ENCODE data around the gene SLC25A45. TPM values are rescaled to one million over a fixed set of nuclear protein-coding genes. Genes with fewer than 3 reads are reported as not detected.

SLC25A45 gene
- total RNA-seq, 1 donor from 2014 or later: 12.3 TPM

DNA sequence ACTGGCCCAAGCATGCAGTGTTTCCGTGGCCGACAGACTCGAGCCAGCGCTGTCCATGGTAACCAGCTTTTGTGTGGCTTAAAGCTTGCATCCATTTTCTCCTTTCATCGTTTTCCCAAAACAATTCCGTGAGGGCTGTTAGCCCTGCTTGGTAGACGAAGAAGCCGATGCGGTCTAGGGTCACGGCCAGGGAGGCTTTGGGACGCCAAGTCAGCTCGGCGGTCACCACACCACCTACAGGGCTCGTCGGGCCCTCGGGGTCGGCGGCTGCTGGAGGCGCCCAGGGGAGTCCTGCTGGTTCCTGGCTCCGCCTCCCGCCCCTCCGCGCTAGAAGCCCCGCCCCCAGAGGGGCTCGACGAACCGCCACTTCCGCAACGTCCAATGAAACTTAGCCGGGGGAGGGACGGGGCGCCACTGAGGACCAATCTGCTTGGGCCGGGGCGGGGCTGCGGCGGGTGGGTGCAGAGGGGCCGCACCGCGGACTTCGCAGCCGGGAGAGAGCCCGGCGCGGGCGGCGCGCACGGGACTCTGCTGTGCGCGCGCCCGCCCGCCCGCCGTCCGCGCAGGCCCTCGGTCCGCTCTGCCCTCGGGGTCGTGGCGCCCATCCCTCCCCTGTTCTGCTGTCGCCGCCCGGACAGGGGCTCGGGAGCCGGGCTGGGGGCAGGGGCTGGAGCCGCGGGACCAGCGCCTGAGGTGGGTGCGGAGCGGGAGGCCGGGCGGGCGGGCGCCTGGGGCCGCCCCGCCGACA is 28.0 kb downstream of the SLC25A45 start, which contains the start of gene TIGD3:
TSS of gene TIGD3 (plus strand) at position 487 of the 748 bp plus-strand sequence. CDS start 1,058 bp downstream, outside the sequence.
- CTCF ChIA-PET: interaction anchor here (0.6 to 2.9 kb wide), 2 partner anchors 25 to 133 kb away, joined by 3 to 9 read pairs; no protein-coding TSS in a partner anchor
- Mint-ChIP-seq H3K4me1 (peaks cover 23% of the 10 kb centered on the region), H3K9me3 (no peaks in the 10 kb centered on the region), H3K4me3 (peak within 1 kb of the TSS; percentile 91), H3K36me3 (ENCODE audit: low read depth) (peaks cover 28% of the 10 kb centered on the region), H3K27me3 (no peaks in the 10 kb centered on the region), H3K27ac (peak within 1 kb of the TSS; percentile 83)
- peak; percentile 97 for ATAC-seq (ENCODE audit: low read depth)
- DNase-seq: peak; percentile 96
- intact Hi-C loops (cut with micrococcal nuclease): loop anchor here (1.0 to 2.0 kb wide), 4 partner anchors 21 to 261 kb away; partner anchors contain the start of genes DPF2, PCNX3 and SLC25A45
- TF ChIP-seq, protein P1, sequence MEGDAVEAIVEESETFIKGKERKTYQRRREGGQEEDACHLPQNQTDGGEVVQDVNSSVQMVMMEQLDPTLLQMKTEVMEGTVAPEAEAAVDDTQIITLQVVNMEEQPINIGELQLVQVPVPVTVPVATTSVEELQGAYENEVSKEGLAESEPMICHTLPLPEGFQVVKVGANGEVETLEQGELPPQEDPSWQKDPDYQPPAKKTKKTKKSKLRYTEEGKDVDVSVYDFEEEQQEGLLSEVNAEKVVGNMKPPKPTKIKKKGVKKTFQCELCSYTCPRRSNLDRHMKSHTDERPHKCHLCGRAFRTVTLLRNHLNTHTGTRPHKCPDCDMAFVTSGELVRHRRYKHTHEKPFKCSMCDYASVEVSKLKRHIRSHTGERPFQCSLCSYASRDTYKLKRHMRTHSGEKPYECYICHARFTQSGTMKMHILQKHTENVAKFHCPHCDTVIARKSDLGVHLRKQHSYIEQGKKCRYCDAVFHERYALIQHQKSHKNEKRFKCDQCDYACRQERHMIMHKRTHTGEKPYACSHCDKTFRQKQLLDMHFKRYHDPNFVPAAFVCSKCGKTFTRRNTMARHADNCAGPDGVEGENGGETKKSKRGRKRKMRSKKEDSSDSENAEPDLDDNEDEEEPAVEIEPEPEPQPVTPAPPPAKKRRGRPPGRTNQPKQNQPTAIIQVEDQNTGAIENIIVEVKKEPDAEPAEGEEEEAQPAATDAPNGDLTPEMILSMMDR (IDR thresholded peaks at IDR 0.05): no peak
- POLR2A ChIA-PET: interaction anchor here (0.8 to 1.8 kb wide), 4 partner anchors 16 to 154 kb away, joined by 3 to 16 read pairs (median 6); partner anchors contain the start of gene DPF2

DNA sequence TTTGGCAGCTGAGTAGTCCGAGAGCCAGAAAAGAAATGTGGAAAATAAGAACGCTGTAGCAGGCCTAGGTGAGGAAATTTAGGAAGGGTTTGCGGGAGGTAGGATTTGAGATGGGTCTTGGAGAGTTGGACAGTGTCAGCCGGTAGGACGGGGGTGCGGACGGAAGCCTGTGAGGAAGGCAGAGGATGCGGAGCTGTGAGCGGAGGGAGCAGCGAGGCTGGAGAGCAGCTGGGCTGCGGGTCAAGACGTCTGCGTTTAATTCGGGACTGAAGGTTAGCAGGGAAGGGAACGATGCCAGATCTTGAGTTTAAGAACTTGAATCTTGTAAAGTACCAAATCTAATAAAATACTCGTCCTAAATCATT is 28.6 kb downstream of the SLC25A45 start:
- no peaks in the 10 kb centered on the region for H3K9me3 Mint-ChIP-seq
- TF ChIP-seq, protein P1 (IDR thresholded peaks at IDR 0.05): no peak
- peak overlapping the region; percentile 63 for H3K27ac Mint-ChIP-seq
- H3K4me1 Mint-ChIP-seq: peaks cover 23% of the 10 kb centered on the region
- DNase-seq (no peak), ATAC-seq (ENCODE audit: low read depth) (no peak)
- intact Hi-C loops (cut with micrococcal nuclease): loop anchor here (1.0 to 2.0 kb wide), 4 partner anchors 21 to 261 kb away; partner anchors contain the start of genes DPF2, PCNX3 and SLC25A45
- peak overlapping the region; percentile 76 for H3K4me3 Mint-ChIP-seq
- H3K36me3 Mint-ChIP-seq (ENCODE audit: low read depth): peaks cover 33% of the 10 kb centered on the region
- no peaks in the 10 kb centered on the region for H3K27me3 Mint-ChIP-seq
- CTCF ChIA-PET: interaction anchor here (0.6 to 2.9 kb wide), 3 partner anchors 24 to 506 kb away, joined by 3 to 9 read pairs (median 3); no protein-coding TSS in a partner anchor
- POLR2A ChIA-PET: interaction anchor here (0.8 to 1.8 kb wide), 4 partner anchors 16 to 155 kb away, joined by 3 to 16 read pairs (median 6); partner anchors contain the start of gene DPF2

DNA sequence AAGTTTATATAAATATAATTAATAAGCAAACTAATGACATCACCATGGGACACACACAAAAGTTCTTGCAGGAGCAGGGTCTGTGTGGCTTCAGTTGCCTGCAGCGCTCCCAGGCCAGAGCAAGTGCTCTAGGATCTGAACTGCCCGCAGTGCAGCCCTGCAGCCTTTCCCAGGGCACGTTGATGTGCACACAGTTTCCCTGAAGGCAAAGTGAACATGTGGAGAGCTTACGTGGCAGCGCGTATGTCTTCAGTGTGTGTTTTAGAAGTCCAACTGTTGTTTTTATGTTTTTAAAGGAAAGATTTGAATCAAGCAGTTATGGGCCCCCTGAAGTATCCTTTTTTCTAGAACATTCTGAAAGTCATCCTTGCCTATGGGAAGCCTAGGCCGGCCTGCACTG is 29.1 kb downstream of the SLC25A45 start:
- H3K4me3 Mint-ChIP-seq: peak overlapping the region; percentile 76
- CTCF ChIA-PET: interaction anchor here (0.7 to 2.9 kb wide), 3 partner anchors 23 to 506 kb away, joined by 3 to 9 read pairs (median 3); no protein-coding TSS in a partner anchor
- intact Hi-C loops (cut with micrococcal nuclease): no loop called here

DNA sequence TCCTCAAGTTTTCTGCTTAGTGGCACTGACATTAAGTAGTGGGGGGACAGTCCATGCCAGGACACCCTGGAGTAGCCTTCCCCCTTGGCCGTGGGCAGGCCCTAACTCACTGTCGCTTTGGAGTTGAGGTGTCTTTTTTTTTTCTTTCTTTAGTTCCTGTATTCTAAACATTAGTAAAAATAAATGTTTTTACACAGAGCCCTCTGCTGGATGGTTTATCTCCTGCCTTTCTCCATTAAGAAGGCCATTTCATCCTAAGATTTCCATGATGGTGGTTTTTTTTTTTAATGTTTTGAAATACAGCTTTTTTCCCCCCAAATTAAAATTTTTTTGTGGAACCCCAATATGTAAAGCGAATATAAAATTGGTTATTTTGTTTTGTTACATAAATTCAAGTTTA is 29.7 kb downstream of the SLC25A45 start:
- ChIA-PET CTCF (interaction anchor here (0.7 to 2.9 kb wide), 3 partner anchors 23 to 505 kb away, joined by 3 to 9 read pairs (median 3); no protein-coding TSS in a partner anchor), POLR2A (interaction anchor here (1.0 to 1.8 kb wide), 5 partner anchors 14 to 26 kb away, joined by 3 to 7 read pairs (median 5); partner anchors contain the start of gene DPF2)
- peaks cover 23% of the 10 kb centered on the region for H3K4me1 Mint-ChIP-seq
- intact Hi-C loops (cut with micrococcal nuclease): no loop called here
- ATAC-seq (ENCODE audit: low read depth) (no peak), DNase-seq (no peak)
- H3K27ac Mint-ChIP-seq: peak overlapping the region; percentile 30
- TF ChIP-seq, protein P1 (IDR thresholded peaks at IDR 0.05): no peak
- H3K36me3 Mint-ChIP-seq (ENCODE audit: low read depth): peaks cover 44% of the 10 kb centered on the region
- H3K9me3 Mint-ChIP-seq: no peaks in the 10 kb centered on the region
- no peaks in the 10 kb centered on the region for H3K27me3 Mint-ChIP-seq
- H3K4me3 Mint-ChIP-seq: no peak overlapping the region

More for the DNA sequence above, 29.1 kb downstream of the SLC25A45 start:
- DNase-seq (no peak), ATAC-seq (ENCODE audit: low read depth) (no peak)
- H3K36me3 Mint-ChIP-seq (ENCODE audit: low read depth): peaks cover 38% of the 10 kb centered on the region
- no peak overlapping the region for H3K27ac Mint-ChIP-seq
- POLR2A ChIA-PET: interaction anchor here (0.8 to 1.8 kb wide), 4 partner anchors 15 to 155 kb away, joined by 3 to 7 read pairs (median 4); no protein-coding TSS in a partner anchor
- peaks cover 23% of the 10 kb centered on the region for H3K4me1 Mint-ChIP-seq
- no peaks in the 10 kb centered on the region for H3K9me3 Mint-ChIP-seq
- H3K27me3 Mint-ChIP-seq: no peaks in the 10 kb centered on the region
- TF ChIP-seq, protein P1 (IDR thresholded peaks at IDR 0.05): no peak
